Osteocyte (in vitro differentiated cells): ENCODE data around the gene MMP17. TPM values are rescaled to one million over a fixed set of nuclear protein-coding genes. Genes with fewer than 3 reads are reported as not detected.

Experiments used
- DNase-seq: peaks from one replicate; pipeline ENCODE4 v3.0.0; 2021; ENCODE audit warnings: mixed read lengths; ENCODE audit not compliant: unreplicated experiment; ENCODE audit errors: extremely low spot score
- H3K27ac Mint-ChIP-seq: one replicate; pipeline ENCODE4 v1.8.0; 2021; ENCODE audit warnings: mild to moderate bottlenecking, mixed read lengths; ENCODE audit not compliant: unreplicated experiment
- H3K27me3 Mint-ChIP-seq: one replicate; pipeline ENCODE4 v1.8.0; 2021; ENCODE audit warnings: mixed read lengths; ENCODE audit not compliant: unreplicated experiment
- H3K36me3 Mint-ChIP-seq: one replicate; pipeline ENCODE4 v1.8.0; 2021; ENCODE audit warnings: mixed read lengths; ENCODE audit not compliant: unreplicated experiment
- H3K4me1 Mint-ChIP-seq: one replicate; pipeline ENCODE4 v1.8.0; 2021; ENCODE audit warnings: mixed read lengths; ENCODE audit not compliant: unreplicated experiment
- H3K4me3 Mint-ChIP-seq: one replicate; pipeline ENCODE4 v1.8.0; 2021; ENCODE audit warnings: mild to moderate bottlenecking, moderate library complexity, mixed read lengths; ENCODE audit not compliant: unreplicated experiment
- H3K9me3 Mint-ChIP-seq: one replicate; pipeline ENCODE4 v1.8.0; 2021; ENCODE audit warnings: mixed read lengths; ENCODE audit not compliant: unreplicated experiment
- total RNA-seq: library from RNA; stranded (reverse); gene quantifications from 2 replicates; pipeline ENCODE4 v1.2.1, GENCODE V29; 2021
- TF ChIP-seq, protein P1 (sequence below): fragments of 200-600 bp; sonication (generic); IDR thresholded peaks from 2 replicates; pipeline ENCODE4 v1.5.0; 2021; ENCODE audit warnings: antibody characterized with exemption, mild to moderate bottlenecking, moderate library complexity

The MMP17 gene
- total RNA-seq, 1 donor from 2014 or later = 1.7 TPM

DNA sequence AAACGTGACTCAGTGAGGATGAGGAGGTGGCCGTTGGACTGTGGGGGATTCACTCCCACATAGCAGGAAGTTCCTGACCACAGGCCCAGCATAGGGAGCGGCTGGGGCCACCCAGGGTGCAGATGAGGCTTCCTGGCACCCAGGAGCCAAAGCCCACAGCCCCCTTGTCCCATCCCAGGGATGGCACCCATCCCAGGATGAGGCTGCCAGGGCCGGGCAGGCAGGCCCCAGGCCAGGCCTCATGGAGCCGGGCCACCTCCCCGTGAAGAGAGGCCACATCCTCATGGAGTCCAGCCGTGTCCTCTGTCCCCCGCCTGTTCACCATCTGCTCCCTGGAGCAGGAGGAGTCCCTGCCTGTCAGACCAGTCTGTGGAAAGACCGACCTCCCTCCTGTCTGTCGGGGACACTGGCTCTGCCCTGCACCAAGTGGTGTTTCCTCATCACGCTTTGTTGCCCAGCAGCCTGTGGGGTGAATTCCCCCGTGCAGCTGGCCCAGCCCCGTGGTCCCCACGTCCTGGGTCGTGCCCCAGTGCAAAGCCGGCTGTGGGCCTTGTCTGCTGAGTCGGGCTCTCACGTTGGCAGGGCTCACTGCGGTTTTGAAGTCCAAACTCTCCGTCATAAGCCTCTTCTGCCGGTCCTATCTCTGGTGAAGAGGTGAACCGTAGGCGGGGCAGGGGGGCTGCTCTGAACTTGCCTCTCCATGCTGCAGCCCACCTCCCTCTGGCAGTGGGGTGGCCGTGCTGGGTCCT is 24.5 kb downstream of the MMP17 start:
- DNase-seq = no peak
- no peaks in the 10 kb centered on the region for H3K27me3 Mint-ChIP-seq
- H3K9me3 Mint-ChIP-seq = no peaks in the 10 kb centered on the region
- H3K36me3 Mint-ChIP-seq = no peaks in the 10 kb centered on the region
- H3K4me1 Mint-ChIP-seq = peaks cover 3% of the 10 kb centered on the region
- TF ChIP-seq, protein P1, sequence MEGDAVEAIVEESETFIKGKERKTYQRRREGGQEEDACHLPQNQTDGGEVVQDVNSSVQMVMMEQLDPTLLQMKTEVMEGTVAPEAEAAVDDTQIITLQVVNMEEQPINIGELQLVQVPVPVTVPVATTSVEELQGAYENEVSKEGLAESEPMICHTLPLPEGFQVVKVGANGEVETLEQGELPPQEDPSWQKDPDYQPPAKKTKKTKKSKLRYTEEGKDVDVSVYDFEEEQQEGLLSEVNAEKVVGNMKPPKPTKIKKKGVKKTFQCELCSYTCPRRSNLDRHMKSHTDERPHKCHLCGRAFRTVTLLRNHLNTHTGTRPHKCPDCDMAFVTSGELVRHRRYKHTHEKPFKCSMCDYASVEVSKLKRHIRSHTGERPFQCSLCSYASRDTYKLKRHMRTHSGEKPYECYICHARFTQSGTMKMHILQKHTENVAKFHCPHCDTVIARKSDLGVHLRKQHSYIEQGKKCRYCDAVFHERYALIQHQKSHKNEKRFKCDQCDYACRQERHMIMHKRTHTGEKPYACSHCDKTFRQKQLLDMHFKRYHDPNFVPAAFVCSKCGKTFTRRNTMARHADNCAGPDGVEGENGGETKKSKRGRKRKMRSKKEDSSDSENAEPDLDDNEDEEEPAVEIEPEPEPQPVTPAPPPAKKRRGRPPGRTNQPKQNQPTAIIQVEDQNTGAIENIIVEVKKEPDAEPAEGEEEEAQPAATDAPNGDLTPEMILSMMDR = no peak
- H3K27ac Mint-ChIP-seq = no peak overlapping the region
- H3K4me3 Mint-ChIP-seq = no peak overlapping the region

DNA sequence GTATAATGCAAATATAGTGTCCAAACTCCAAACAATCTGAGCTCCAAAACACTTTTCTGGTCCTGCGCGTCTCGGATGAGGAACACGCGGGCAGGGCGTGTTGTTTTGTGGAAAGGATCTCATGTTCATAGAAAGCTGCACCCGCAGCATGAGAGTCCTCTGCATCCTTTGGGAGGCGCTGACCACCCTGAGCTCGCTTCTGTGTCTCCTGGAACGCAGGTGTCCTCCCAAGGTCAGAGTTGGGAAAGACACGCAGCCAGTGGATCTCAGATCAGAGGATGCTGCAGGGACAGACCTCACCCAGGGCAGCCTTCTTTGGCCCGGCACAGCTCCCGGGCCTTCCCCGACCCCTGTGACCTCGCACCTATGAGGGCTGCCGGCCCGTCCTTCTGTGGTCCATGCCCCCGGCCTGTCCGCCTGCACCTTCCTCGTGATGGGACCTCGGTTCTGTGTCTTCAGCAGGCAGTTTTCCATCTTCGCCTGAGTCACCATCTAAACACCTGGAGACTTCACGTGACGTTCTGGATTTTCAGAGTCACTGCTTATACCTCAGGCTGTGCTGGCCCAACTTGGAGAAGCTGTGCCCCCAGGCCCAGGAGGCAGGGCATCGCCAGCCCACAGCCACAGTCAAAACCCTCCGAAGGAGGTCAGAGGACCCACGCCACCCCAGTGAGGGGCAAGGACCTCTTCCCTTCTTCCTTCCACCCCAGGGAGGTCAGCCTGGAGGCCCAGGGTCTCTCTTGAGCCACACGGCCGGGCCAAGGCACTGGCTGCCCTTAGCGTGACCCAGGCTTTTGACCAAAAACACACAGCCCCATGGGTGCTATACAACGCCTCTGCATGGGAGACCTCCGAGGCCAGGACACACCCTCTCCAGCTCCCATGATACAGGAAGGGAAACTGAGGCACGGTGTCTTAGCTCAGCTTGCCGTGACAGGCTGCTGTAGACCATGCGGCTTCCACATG is 25.9 kb downstream of the MMP17 start:
- Mint-ChIP-seq H3K4me1 (peaks cover 6% of the 10 kb centered on the region), H3K4me3 (no peak overlapping the region), H3K36me3 (no peaks in the 10 kb centered on the region), H3K9me3 (no peaks in the 10 kb centered on the region), H3K27me3 (no peaks in the 10 kb centered on the region), H3K27ac (no peak overlapping the region)
- DNase-seq = peak; percentile 72
- TF ChIP-seq, protein P1 = no peak

DNA sequence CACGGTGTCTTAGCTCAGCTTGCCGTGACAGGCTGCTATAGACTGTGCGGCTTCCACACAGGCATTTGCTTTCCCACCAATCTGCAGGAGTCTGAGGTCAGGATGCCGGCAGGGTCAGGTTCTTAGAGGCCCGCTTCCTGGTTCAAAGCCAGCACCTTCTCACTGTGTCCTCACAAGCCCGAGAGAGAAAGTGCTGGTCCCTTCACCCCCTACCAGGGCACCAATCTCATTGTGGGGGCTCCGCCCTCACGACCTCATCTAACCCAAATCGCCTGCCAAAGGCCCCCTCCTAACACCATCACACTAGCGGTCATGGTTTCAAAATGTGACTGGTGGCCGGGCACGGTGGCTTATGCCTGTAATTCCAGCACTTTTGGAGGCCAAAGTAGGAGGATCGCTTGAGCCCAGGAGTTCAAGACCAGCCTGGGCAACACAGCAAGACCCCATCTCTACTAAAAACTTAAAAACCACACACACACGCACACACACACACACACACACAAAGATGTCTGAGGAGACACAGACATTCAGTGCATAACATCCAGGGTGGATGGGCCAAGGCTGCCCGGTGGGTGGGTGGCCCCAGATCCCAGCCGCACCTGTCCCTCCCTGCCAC is 26.8 kb downstream of the MMP17 start:
- H3K9me3 Mint-ChIP-seq = no peaks in the 10 kb centered on the region
- H3K4me3 Mint-ChIP-seq = no peak overlapping the region
- H3K27me3 Mint-ChIP-seq = no peaks in the 10 kb centered on the region
- H3K36me3 Mint-ChIP-seq = no peaks in the 10 kb centered on the region
- DNase-seq = no peak
- H3K27ac Mint-ChIP-seq = no peak overlapping the region
- peaks cover 11% of the 10 kb centered on the region for H3K4me1 Mint-ChIP-seq
- TF ChIP-seq, protein P1 = no peak

DNA sequence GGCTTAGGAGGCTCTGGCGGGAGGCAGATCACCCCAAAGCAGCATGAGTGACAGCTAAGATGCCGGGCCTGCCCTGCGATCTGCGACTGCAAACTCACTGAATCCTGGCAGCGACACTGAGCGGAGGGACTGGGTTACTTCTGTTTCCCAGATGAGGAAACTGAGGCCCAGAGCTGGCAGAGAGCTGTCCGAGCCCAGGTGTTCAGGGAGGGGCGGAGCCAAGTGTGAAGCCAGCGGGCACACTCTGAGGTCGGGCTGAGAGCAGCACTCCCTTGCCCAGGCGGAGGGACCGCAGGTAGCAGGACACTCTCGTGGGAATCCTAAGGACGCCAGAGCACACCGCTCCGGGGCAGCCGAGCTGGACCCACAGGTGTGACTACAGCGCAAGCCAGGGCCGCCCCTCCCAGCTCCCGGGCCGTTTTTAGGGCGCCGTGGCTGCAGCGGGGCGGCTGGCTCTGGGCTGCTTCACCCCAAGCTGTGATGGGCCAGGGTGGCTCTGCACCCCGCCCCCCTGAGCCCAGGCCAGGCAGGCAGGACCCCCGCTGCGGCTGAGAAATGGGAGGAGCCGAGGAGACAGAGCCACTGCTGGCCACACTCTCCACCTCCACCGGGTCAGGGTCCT is 27.4 kb downstream of the MMP17 start:
- Mint-ChIP-seq H3K27me3 (no peaks in the 10 kb centered on the region), H3K4me3 (no peak overlapping the region)

More for the DNA sequence above, 27.4 kb downstream of the MMP17 start:
- Mint-ChIP-seq H3K4me1 (peaks cover 17% of the 10 kb centered on the region), H3K36me3 (no peaks in the 10 kb centered on the region), H3K27ac (no peak overlapping the region), H3K9me3 (no peaks in the 10 kb centered on the region)
- peak; percentile 83 for DNase-seq
- TF ChIP-seq, protein P1 = no peak
